WERI-Rb-1 (cell line): ENCODE measurements around the gene KIRREL3.

Experiments used
- DNase-seq: peaks from one replicate; pipeline ENCODE4 v3.0.0-alpha.2; 2020
- H3K27ac ChIP-seq: fragments of 250-450 bp; sonication (Bioruptor Pico); 2 replicates; pipeline ENCODE4 v1.5.1; 2020; ENCODE audit warnings: mild to moderate bottlenecking, moderate library complexity
- H3K27me3 ChIP-seq: fragments of 250-450 bp; sonication (Bioruptor Pico); 2 replicates; pipeline ENCODE4 v1.5.1; 2021; ENCODE audit warnings: mild to moderate bottlenecking, low read depth, moderate library complexity; ENCODE audit not compliant: insufficient read depth, severe bottlenecking
- H3K36me3 ChIP-seq: fragments of 250-450 bp; sonication (Bioruptor Pico); 2 replicates; pipeline ENCODE4 v1.5.1; 2020; ENCODE audit warnings: mild to moderate bottlenecking, moderate library complexity
- H3K4me3 ChIP-seq: 2 replicates; pipeline ENCODE4 v1.5.1; 2011; ENCODE audit warnings: low read depth, mild to moderate bottlenecking, control low read depth, low read length
- H3K9me3 ChIP-seq: fragments of 250-450 bp; sonication (Bioruptor Pico); 2 replicates; pipeline ENCODE4 v1.5.1; 2021; ENCODE audit warnings: mild to moderate bottlenecking, moderate library complexity; ENCODE audit not compliant: severe bottlenecking
- TF ChIP-seq, protein P1 (sequence below): IDR thresholded peaks from 2 replicates; pipeline ENCODE4 v1.5.1; 2011; ENCODE audit warnings: low read depth, mild to moderate bottlenecking, control low read depth, inconsistent platforms, low read length

The KIRREL3 gene

DNA sequence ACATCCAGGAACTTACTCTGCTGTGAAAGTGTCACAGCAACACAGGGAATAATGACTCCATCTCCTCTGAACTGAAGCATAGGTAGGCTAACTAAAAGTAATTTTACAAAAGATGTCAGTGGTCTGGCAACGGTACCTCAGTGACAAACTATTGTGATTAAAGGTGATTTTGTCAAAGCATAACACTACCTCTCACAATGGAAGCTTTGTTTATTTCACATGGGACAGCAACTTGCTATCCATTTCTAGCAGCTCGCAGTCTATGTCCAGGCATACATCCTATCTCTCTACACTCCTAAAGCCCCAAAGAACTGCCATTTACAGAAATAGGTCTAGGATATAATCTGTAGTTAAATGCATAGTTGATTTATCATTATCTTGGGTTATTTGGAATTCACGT, 163.0 kb downstream of the KIRREL3 start:
- TF ChIP-seq, protein P1, sequence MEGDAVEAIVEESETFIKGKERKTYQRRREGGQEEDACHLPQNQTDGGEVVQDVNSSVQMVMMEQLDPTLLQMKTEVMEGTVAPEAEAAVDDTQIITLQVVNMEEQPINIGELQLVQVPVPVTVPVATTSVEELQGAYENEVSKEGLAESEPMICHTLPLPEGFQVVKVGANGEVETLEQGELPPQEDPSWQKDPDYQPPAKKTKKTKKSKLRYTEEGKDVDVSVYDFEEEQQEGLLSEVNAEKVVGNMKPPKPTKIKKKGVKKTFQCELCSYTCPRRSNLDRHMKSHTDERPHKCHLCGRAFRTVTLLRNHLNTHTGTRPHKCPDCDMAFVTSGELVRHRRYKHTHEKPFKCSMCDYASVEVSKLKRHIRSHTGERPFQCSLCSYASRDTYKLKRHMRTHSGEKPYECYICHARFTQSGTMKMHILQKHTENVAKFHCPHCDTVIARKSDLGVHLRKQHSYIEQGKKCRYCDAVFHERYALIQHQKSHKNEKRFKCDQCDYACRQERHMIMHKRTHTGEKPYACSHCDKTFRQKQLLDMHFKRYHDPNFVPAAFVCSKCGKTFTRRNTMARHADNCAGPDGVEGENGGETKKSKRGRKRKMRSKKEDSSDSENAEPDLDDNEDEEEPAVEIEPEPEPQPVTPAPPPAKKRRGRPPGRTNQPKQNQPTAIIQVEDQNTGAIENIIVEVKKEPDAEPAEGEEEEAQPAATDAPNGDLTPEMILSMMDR = no peak
- Histone ChIP-seq H3K9me3 (peaks cover 3% of the 10 kb centered on the region), H3K27me3 (no peaks in the 10 kb centered on the region), H3K36me3 (no peaks in the 10 kb centered on the region), H3K4me3 (no peak overlapping the region), H3K27ac (no peak overlapping the region)
- no peak for DNase-seq

- Histone ChIP-seq H3K27me3 (no peaks in the 10 kb centered on the region), H3K4me3 (no peak overlapping the region), H3K36me3 (no peaks in the 10 kb centered on the region), H3K9me3 (peaks cover 3% of the 10 kb centered on the region), H3K27ac (no peak overlapping the region)
- DNase-seq = no peak
- TF ChIP-seq, protein P1 = no peak
Observed at GRCh38 chr11:126834573-126834972, 166.0 kb downstream of the KIRREL3 start.

- H3K27me3 ChIP-seq = no peaks in the 10 kb centered on the region
- H3K27ac ChIP-seq = no peak overlapping the region
- no peak for DNase-seq
- H3K4me3 ChIP-seq = no peak overlapping the region
- TF ChIP-seq, protein P1 = no peak
- no peaks in the 10 kb centered on the region for H3K36me3 ChIP-seq
- peaks cover 3% of the 10 kb centered on the region for H3K9me3 ChIP-seq
Observed at GRCh38 chr11:126834149-126834548, 166.4 kb downstream of the KIRREL3 start.

DNA sequence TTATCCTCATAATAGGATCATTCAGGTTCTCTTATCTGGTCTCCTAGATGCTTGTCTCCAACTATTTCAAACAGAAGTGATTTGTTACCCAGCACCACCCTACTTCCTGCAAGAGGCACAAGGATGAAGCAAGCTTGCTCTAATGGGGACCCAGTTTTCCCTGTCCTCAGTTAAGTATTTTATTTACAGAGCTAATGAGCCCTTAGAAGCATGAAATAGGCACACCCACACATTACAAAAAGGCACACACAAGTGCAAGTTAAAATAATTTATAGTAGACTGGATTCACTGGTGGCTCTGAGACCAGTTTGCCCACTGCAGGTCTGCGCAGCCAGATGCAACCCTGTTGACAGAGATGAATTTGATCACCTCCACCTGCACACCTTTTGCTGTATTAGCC, 167.5 kb downstream of the KIRREL3 start:
- H3K9me3 ChIP-seq = peaks cover 3% of the 10 kb centered on the region

GRCh38 chr11:126832387-126832786, 168.2 kb downstream of the KIRREL3 start:
- peaks cover 3% of the 10 kb centered on the region for H3K9me3 ChIP-seq
- H3K27ac ChIP-seq = no peak overlapping the region
- H3K36me3 ChIP-seq = no peaks in the 10 kb centered on the region
- H3K4me3 ChIP-seq = no peak overlapping the region
- no peak for DNase-seq
- no peaks in the 10 kb centered on the region for H3K27me3 ChIP-seq
- TF ChIP-seq, protein P1 = no peak

More for the DNA sequence above, 167.5 kb downstream of the KIRREL3 start:
- TF ChIP-seq, protein P1 = no peak
- Histone ChIP-seq H3K36me3 (no peaks in the 10 kb centered on the region), H3K27ac (no peak overlapping the region), H3K4me3 (no peak overlapping the region), H3K27me3 (no peaks in the 10 kb centered on the region)
- no peak for DNase-seq

GRCh38 chr11:126830216-126830806, 170.3 kb downstream of the KIRREL3 start:
- Histone ChIP-seq H3K36me3 (no peaks in the 10 kb centered on the region), H3K27ac (no peak overlapping the region), H3K4me3 (no peak overlapping the region), H3K27me3 (no peaks in the 10 kb centered on the region), H3K9me3 (no peaks in the 10 kb centered on the region)
- peak; percentile 30 for DNase-seq
- TF ChIP-seq, protein P1 = no peak
